HG03159 (cell line): ENCODE results near the gene ALG12.

Experiments
- ATAC-seq: cut with Tn5 transposase; IDR thresholded peaks from one replicate; pipeline ENCODE4 v1.9.1; 2021; ENCODE audit warnings: mild to moderate bottlenecking, moderate library complexity; ENCODE audit not compliant: unreplicated experiment

The ALG12 gene

GRCh38 chr22:49930596-49931412 lies 12.6 kb upstream of the ALG12 start:
- ATAC-seq, result no peak

- no peak for ATAC-seq
Measured at GRCh38 chr22:49929994-49930575, 11.8 kb upstream of the ALG12 start.

- ATAC-seq, result no peak
Measured at GRCh38 chr22:49929211-49929979, 11.2 kb upstream of the ALG12 start.

- ATAC-seq, result no peak
Measured at GRCh38 chr22:49928555-49929210, 10.4 kb upstream of the ALG12 start.

GRCh38 chr22:49928185-49928495 lies 9.9 kb upstream of the ALG12 start:
- no peak for ATAC-seq

- no peak for ATAC-seq
Measured at GRCh38 chr22:49927483-49928184, 9.4 kb upstream of the ALG12 start.

- ATAC-seq, result no peak
Measured at GRCh38 chr22:49926916-49927315, 8.7 kb upstream of the ALG12 start.

GRCh38 chr22:49925525-49926128 lies 7.4 kb upstream of the ALG12 start:
- no peak for ATAC-seq

- ATAC-seq, result no peak
Measured at GRCh38 chr22:49924113-49924833, 6.0 kb upstream of the ALG12 start.

GRCh38 chr22:49923445-49923844 lies 5.2 kb upstream of the ALG12 start:
- no peak for ATAC-seq

GRCh38 chr22:49922926-49923325 lies 4.7 kb upstream of the ALG12 start:
- ATAC-seq, result no peak

GRCh38 chr22:49922484-49922883 lies 4.2 kb upstream of the ALG12 start:
- no peak for ATAC-seq

- ATAC-seq, result no peak
Measured at GRCh38 chr22:49921508-49922278, 3.5 kb upstream of the ALG12 start.

GRCh38 chr22:49920859-49921258 lies 2.6 kb upstream of the ALG12 start:
- ATAC-seq, result no peak

- no peak for ATAC-seq
Measured at GRCh38 chr22:49918911-49919881, 958 bp upstream of the ALG12 start.

GRCh38 chr22:49916831-49917230 lies 1.4 kb downstream of the ALG12 start:
- ATAC-seq, result no peak

- ATAC-seq, result no peak
Measured at GRCh38 chr22:49915610-49916009, 2.6 kb downstream of the ALG12 start.

- ATAC-seq, result no peak
Measured at GRCh38 chr22:49914256-49914655, 4.0 kb downstream of the ALG12 start.
